WERI-Rb-1 (cell line): Measurements from ENCODE around the gene TLR8.
A peak's percentile ranks its signal among the peaks of the same experiment; 100 is the strongest.

Experiments
- DNase-seq: peaks from one replicate; pipeline ENCODE4 v3.0.0-alpha.2; 2020
- H3K27ac ChIP-seq: fragments of 250-450 bp; sonication (Bioruptor Pico); 2 replicates; pipeline ENCODE4 v1.5.1; 2020; ENCODE audit warnings: mild to moderate bottlenecking, moderate library complexity
- H3K27me3 ChIP-seq: fragments of 250-450 bp; sonication (Bioruptor Pico); 2 replicates; pipeline ENCODE4 v1.5.1; 2021; ENCODE audit warnings: mild to moderate bottlenecking, low read depth, moderate library complexity; ENCODE audit not compliant: insufficient read depth, severe bottlenecking
- H3K36me3 ChIP-seq: fragments of 250-450 bp; sonication (Bioruptor Pico); 2 replicates; pipeline ENCODE4 v1.5.1; 2020; ENCODE audit warnings: mild to moderate bottlenecking, moderate library complexity
- H3K4me3 ChIP-seq: 2 replicates; pipeline ENCODE4 v1.5.1; 2011; ENCODE audit warnings: low read depth, mild to moderate bottlenecking, control low read depth, low read length
- H3K9me3 ChIP-seq: fragments of 250-450 bp; sonication (Bioruptor Pico); 2 replicates; pipeline ENCODE4 v1.5.1; 2021; ENCODE audit warnings: mild to moderate bottlenecking, moderate library complexity; ENCODE audit not compliant: severe bottlenecking
- TF ChIP-seq, protein P1 (sequence below): IDR thresholded peaks from 2 replicates; pipeline ENCODE4 v1.5.1; 2011; ENCODE audit warnings: low read depth, mild to moderate bottlenecking, control low read depth, inconsistent platforms, low read length

TLR8 gene

DNA sequence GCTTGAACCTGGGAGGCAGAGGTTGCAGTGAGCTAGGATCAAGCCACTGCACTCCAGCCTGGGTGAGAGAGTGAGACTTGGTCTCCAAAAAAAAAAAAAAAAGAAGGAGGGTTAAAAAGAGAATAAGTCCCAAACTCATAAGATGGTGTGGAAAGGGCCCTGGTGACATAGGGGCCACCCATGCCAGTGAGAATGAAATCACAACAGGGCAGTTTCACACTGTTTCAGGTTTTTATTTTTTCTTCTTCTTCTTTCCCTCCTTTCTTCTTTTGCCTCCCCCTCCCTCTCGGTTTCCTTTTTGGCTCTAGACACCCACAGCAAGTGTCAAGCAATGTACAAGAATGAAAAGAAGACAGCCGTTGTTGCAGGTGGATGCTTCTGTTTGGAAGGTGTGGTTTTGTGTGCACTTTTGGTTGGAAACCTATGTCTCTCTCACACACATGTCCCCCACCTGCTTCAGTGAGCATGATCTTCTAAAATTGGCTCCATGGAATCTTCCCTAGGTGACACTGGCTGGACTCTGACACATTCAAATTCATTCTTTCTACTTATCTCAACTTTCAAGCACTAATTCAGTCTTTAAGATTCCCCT, 14.4 kb upstream of the TLR8 start:
- H3K9me3 ChIP-seq, result peaks cover 3% of the 10 kb centered on the region
- TF ChIP-seq, protein P1, sequence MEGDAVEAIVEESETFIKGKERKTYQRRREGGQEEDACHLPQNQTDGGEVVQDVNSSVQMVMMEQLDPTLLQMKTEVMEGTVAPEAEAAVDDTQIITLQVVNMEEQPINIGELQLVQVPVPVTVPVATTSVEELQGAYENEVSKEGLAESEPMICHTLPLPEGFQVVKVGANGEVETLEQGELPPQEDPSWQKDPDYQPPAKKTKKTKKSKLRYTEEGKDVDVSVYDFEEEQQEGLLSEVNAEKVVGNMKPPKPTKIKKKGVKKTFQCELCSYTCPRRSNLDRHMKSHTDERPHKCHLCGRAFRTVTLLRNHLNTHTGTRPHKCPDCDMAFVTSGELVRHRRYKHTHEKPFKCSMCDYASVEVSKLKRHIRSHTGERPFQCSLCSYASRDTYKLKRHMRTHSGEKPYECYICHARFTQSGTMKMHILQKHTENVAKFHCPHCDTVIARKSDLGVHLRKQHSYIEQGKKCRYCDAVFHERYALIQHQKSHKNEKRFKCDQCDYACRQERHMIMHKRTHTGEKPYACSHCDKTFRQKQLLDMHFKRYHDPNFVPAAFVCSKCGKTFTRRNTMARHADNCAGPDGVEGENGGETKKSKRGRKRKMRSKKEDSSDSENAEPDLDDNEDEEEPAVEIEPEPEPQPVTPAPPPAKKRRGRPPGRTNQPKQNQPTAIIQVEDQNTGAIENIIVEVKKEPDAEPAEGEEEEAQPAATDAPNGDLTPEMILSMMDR, result no peak
- no peak for DNase-seq
- no peaks in the 10 kb centered on the region for H3K36me3 ChIP-seq
- no peak overlapping the region for H3K27ac ChIP-seq
- H3K27me3 ChIP-seq, result peaks cover 75% of the 10 kb centered on the region
- H3K4me3 ChIP-seq, result no peak overlapping the region

DNA sequence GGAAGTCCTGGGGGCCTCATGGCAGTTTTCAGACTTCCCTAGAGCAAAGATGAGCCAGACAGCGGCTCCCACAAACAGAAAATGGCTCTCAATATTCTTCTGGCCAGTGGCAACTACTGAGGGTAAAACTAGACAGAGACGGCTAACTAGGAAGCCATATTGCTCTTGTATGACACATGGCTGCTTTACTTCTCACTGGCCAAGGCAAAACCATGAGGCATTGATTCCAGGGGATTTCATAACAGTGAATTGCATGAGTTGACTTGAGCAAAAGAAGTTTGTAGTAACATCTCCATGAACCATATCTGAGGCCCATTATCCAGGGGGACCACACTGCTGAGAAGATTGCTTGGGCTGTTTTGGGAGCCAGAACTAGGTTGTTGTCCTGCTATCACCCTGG, 13.7 kb upstream of the TLR8 start:
- no peaks in the 10 kb centered on the region for H3K36me3 ChIP-seq
- TF ChIP-seq, protein P1, result no peak
- DNase-seq, result no peak
- no peak overlapping the region for H3K27ac ChIP-seq
- no peak overlapping the region for H3K4me3 ChIP-seq
- H3K9me3 ChIP-seq, result peaks cover 3% of the 10 kb centered on the region
- peaks cover 78% of the 10 kb centered on the region for H3K27me3 ChIP-seq

DNA sequence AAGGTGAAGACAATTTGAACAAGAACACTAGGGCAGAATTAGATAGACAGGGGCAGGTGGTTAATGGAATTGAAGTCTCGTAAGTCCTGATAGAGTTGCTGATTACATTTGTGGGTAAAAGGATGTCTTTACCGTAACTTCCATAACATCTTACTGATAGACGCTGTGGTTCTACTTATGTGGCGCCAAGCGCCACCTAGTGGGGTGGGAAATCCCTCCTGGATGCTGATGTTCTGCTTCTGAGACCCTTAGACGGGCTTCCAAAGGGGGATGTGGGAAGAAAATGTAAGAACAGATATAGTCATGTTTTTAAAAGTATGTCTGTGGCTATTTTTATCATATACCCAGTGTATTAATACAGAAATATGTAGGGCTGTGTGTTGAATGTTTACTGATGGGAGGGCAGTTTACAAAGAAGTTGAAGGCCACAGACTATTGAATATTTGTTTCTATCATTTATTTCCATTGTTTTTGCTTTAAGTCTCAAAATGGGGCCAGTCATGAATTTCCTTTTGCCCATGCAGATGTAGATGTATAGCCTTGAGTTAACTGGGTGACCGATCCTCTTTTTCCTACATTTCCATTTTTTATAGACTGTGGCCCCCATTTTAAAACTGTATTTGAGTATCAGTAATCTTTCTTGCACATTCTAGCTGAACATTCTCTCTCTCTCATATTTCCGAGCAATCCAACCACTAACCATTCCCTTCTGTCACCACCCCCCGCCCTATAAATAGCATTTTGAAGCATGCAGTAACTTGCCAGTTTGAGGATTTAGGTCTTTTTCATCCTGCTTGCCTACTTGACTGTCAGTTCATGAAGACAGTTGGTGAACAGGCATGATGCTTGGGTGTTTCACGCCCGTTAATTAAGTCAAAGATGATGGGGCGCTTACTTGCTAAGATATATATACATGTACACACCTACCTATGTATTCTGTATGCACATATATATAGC, 12.1 kb upstream of the TLR8 start:
- TF ChIP-seq, protein P1, result peak; percentile 73
- peak; percentile 29 for DNase-seq
- Histone ChIP-seq H3K9me3 (peaks cover 3% of the 10 kb centered on the region), H3K27ac (no peak overlapping the region), H3K36me3 (no peaks in the 10 kb centered on the region), H3K27me3 (peaks cover 83% of the 10 kb centered on the region), H3K4me3 (no peak overlapping the region)

DNA sequence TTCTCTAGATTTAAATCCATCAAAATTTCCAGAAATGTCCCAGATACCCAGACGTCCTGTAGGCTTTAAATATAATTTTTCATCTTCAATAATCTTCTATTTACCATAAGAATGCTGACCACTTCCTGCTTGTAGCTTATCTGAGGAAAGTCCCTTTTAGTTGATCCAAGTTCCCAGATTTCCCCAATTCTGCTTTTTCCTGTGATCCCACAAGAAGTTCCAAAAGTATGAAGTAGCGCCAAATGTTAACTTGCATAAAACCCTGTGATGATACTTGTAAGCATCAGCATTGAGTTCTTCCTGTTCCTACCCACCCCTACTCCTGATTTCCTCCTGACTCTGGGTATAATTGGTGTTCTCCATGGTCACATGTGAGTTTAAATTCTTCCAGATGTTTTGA, 10.6 kb upstream of the TLR8 start:
- Histone ChIP-seq H3K9me3 (no peaks in the 10 kb centered on the region), H3K27ac (no peak overlapping the region), H3K4me3 (no peak overlapping the region), H3K27me3 (peaks cover 83% of the 10 kb centered on the region), H3K36me3 (no peaks in the 10 kb centered on the region)
- DNase-seq, result no peak
- TF ChIP-seq, protein P1, result no peak

DNA sequence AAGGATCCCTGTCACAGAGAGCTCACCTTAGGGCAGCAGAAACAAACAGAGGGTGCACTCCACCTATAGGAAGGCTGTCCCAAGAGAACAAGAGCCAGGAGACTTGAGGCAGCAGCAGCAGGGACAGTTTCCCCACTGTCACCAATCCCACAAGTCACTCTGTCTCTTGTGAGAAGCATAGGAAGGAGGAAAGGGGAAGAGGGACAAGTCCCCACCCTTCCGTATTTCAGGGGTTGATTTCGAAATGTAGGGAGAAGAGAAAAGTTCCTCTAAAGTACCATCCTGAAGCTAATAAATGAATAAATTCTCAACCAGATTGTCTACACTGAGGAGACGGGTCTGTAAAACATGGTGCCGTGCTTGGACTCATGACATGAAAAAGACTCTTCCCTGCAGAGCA, 9.5 kb upstream of the TLR8 start:
- DNase-seq, result no peak
- Histone ChIP-seq H3K9me3 (no peaks in the 10 kb centered on the region), H3K4me3 (no peak overlapping the region), H3K27me3 (peaks cover 85% of the 10 kb centered on the region), H3K27ac (no peak overlapping the region), H3K36me3 (no peaks in the 10 kb centered on the region)
- TF ChIP-seq, protein P1, result no peak
